Ascending aorta (tissue), 2 donors: ENCODE results near the gene PDE4A. TPM values are rescaled to one million over a fixed set of nuclear protein-coding genes. Genes with fewer than 3 reads are reported as not detected.

Experiments used
- DNase-seq, 2 donors: peaks; one replicate each; pipeline ENCODE4 v3.0.0-alpha.2; 2019; ENCODE audit warnings: low spot score in 2 of 2
- H3K27ac ChIP-seq, 2 donors: fragments of 200-600 bp; sonication (generic); one replicate each; pipeline ENCODE4 v1.5.1; 2016 to 2017; ENCODE audit warnings: mild to moderate bottlenecking in 1 of 2
- H3K27me3 ChIP-seq: fragments of 200-600 bp; sonication (generic); one replicate; pipeline ENCODE4 v1.5.1; 2017
- H3K36me3 ChIP-seq, 2 donors: fragments of 200-600 bp; sonication (generic); one replicate each; pipeline ENCODE4 v1.5.1; 2016
- H3K4me1 ChIP-seq, 2 donors: fragments of 200-600 bp; sonication (generic); one replicate each; pipeline ENCODE4 v1.5.1; 2016 to 2017; ENCODE audit warnings: mild to moderate bottlenecking in 1 of 2
- H3K4me3 ChIP-seq, 2 donors: fragments of 200-600 bp; sonication (generic); one replicate each; pipeline ENCODE4 v1.5.1; 2016 to 2017; ENCODE audit warnings: mild to moderate bottlenecking in 1 of 2
- H3K9me3 ChIP-seq, 2 donors: fragments of 200-600 bp; sonication (generic); one replicate each; pipeline ENCODE4 v1.5.1; 2016
- CTCF ChIP-seq, 3 experiments: fragments of 200-600 bp in 2 of 3; fragments of 450-650 bp in 1 of 3; sonication (generic) in 2 of 3; IDR thresholded peaks; one replicate each; pipeline ENCODE4 v1.5.1; 2016 to 2019; ENCODE audit warnings: antibody characterized with exemption in 3 of 3, mild to moderate bottlenecking in 1 of 3, moderate library complexity in 1 of 3
- intact Hi-C: fragments of 100-400 bp; cut with DNase I; formaldehyde crosslinking; loops from one replicate; pipeline ENCODE4 v1.15.1; 2023
- total RNA-seq: library from RNA; depleted of rRNA; stranded (reverse); fragments of >200 nt; gene quantifications from one replicate; pipeline ENCODE4 v1.1.0, GENCODE V29; 2016

PDE4A gene
- total RNA-seq, 1 donor from 2014 or later = 59.9 TPM

- H3K27me3 ChIP-seq = no peaks in the 10 kb centered on the region
- H3K9me3 ChIP-seq = no peaks in the 10 kb centered on the region
- intact Hi-C loops = no loop called here
- H3K4me1 ChIP-seq = no peaks in the 10 kb centered on the region
- H3K27ac ChIP-seq = no peak overlapping the region
- H3K36me3 ChIP-seq = peaks cover 13 to 14% of the 10 kb centered on the region in 2 donors
- TF ChIP-seq CTCF (IDR thresholded peaks at IDR 0.05) = no peak
- DNase-seq = no peak
- no peak overlapping the region for H3K4me3 ChIP-seq
Observed at GRCh38 chr19:10468133-10468532, 47.8 kb downstream of the PDE4A start.

- intact Hi-C loops = no loop called here
- Histone ChIP-seq H3K4me1 (no peaks in the 10 kb centered on the region), H3K27ac (no peak overlapping the region), H3K9me3 (no peaks in the 10 kb centered on the region), H3K4me3 (no peak overlapping the region), H3K36me3 (peaks cover 4 to 7% of the 10 kb centered on the region in 2 donors), H3K27me3 (no peaks in the 10 kb centered on the region)
- peak in 1 of 3 experiments; percentile 5 for TF ChIP-seq CTCF (IDR thresholded peaks at IDR 0.05)
- DNase-seq = no peak
Observed at GRCh38 chr19:10471909-10472308, 51.6 kb downstream of the PDE4A start.

- intact Hi-C loops = no loop called here
- no peaks in the 10 kb centered on the region for H3K27me3 ChIP-seq
- no peak for TF ChIP-seq CTCF (IDR thresholded peaks at IDR 0.05)
- no peaks in the 10 kb centered on the region for H3K36me3 ChIP-seq
- no peaks in the 10 kb centered on the region for H3K9me3 ChIP-seq
- H3K27ac ChIP-seq = no peak overlapping the region
- no peak for DNase-seq
- peaks cover 0 to under 1% of the 10 kb centered on the region in 2 donors for H3K4me1 ChIP-seq
- no peak overlapping the region for H3K4me3 ChIP-seq
Observed at GRCh38 chr19:10473192-10473591, 52.9 kb downstream of the PDE4A start.

GRCh38 chr19:10474962-10475451 is 54.7 kb downstream of the PDE4A start:
- H3K4me1 ChIP-seq = peaks cover 0 to 9% of the 10 kb centered on the region in 2 donors
- no peak overlapping the region for H3K27ac ChIP-seq
- H3K27me3 ChIP-seq = no peaks in the 10 kb centered on the region
- H3K9me3 ChIP-seq = no peaks in the 10 kb centered on the region
- DNase-seq = no peak
- H3K4me3 ChIP-seq = no peak overlapping the region
- H3K36me3 ChIP-seq = no peaks in the 10 kb centered on the region
- intact Hi-C loops = no loop called here
- no peak for TF ChIP-seq CTCF (IDR thresholded peaks at IDR 0.05)

- Histone ChIP-seq H3K27ac (no peak overlapping the region), H3K4me3 (peak overlapping the region; percentile 33 to 73), H3K9me3 (no peaks in the 10 kb centered on the region), H3K4me1 (peaks cover 0 to 9% of the 10 kb centered on the region in 2 donors), H3K27me3 (no peaks in the 10 kb centered on the region), H3K36me3 (no peaks in the 10 kb centered on the region)
- no peak for TF ChIP-seq CTCF (IDR thresholded peaks at IDR 0.05)
- DNase-seq = no peak
- intact Hi-C loops = loop anchor here (2.0 kb wide), 1 partner anchor 90 kb away; the partner anchor contains the start of gene CDKN2D
Observed at GRCh38 chr19:10478476-10478875, 58.1 kb downstream of the PDE4A start.
